ENCODE results near the gene DOK3. TPM values are rescaled to one million over a fixed set of nuclear protein-coding genes. Genes with fewer than 3 reads are reported as not detected.
A peak's percentile ranks its signal among the peaks of the same experiment; 100 is the strongest.

DOK3 gene
- polyA plus RNA-seq, 1 donor (not counting 4 experiments of a cell fraction or from before 2014, with no cell fraction given): 1.7 TPM

- Histone ChIP-seq H3K9me1 (ENCODE audit: control insufficient read depth, extremely low read depth, insufficient read depth, low read length) (peaks cover 4% of the 10 kb centered on the region), H3K4me1 (ENCODE audit: control insufficient read depth, extremely low read depth, insufficient read depth, low read length) (peaks cover 44% of the 10 kb centered on the region), H2AFZ (ENCODE audit: control insufficient read depth, low read length) (peak overlapping the region; percentile 68), H3K27me3 (ENCODE audit: control insufficient read depth, extremely low read depth, insufficient read depth, low read length) (no peaks in the 10 kb centered on the region), H3K79me2 (ENCODE audit: control insufficient read depth, insufficient read depth, low read length) (peaks cover 13% of the 10 kb centered on the region), H3K4me2 (ENCODE audit: control insufficient read depth, extremely low read depth, insufficient read depth, low read depth, low read length) (peak overlapping the region; percentile 78), H3K9me3 (ENCODE audit: control insufficient read depth, low read depth, low read length) (no peaks in the 10 kb centered on the region), H3K4me3 (ENCODE audit: control insufficient read depth in 2 of 3, extremely low read depth in 1 of 3, insufficient read depth in 2 of 3, low read depth in 1 of 3, low read length in 3 of 3) (peak overlapping the region; percentile 66 to 81 (median 77)), H3K27ac (ENCODE audit: control insufficient read depth, insufficient read depth, low read length) (no peak overlapping the region), H3K36me3 (ENCODE audit: control insufficient read depth in 2 of 2, extremely low read depth in 1 of 2, insufficient read depth in 2 of 2, low read length in 2 of 2) (peaks cover 1 to 8% of the 10 kb centered on the region in 2 experiments), H3K9ac (ENCODE audit: control insufficient read depth, extremely low read depth, insufficient read depth, low read length) (peak overlapping the region; percentile 83), H4K20me1 (ENCODE audit: control insufficient read depth, extremely low read depth, insufficient read depth, low read length) (no peaks in the 10 kb centered on the region)
- FAIRE-seq (no peak), DNase-seq (ENCODE audit: low read depth, low spot score) (no peak)
- dilution Hi-C loops (cut with MboI; ENCODE audit: extremely low pct_ligation_motif_present, low sequenced_read_pairs): no loop called here
- peak; percentile 26 for TF ChIP-seq EZH2 (IDR thresholded peaks at IDR 0.05; ENCODE audit: low read length)
- TF ChIP-seq, protein P1, sequence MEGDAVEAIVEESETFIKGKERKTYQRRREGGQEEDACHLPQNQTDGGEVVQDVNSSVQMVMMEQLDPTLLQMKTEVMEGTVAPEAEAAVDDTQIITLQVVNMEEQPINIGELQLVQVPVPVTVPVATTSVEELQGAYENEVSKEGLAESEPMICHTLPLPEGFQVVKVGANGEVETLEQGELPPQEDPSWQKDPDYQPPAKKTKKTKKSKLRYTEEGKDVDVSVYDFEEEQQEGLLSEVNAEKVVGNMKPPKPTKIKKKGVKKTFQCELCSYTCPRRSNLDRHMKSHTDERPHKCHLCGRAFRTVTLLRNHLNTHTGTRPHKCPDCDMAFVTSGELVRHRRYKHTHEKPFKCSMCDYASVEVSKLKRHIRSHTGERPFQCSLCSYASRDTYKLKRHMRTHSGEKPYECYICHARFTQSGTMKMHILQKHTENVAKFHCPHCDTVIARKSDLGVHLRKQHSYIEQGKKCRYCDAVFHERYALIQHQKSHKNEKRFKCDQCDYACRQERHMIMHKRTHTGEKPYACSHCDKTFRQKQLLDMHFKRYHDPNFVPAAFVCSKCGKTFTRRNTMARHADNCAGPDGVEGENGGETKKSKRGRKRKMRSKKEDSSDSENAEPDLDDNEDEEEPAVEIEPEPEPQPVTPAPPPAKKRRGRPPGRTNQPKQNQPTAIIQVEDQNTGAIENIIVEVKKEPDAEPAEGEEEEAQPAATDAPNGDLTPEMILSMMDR (optimal IDR thresholded peaks at IDR 0.05 in 1 of 3, IDR thresholded peaks at IDR 0.05 in 1 of 3, conservative IDR thresholded peaks at IDR 0.05 in 1 of 3; ENCODE audit: extremely low read depth in 1 of 3, insufficient read depth in 2 of 3, low read length in 3 of 3): no peak
Observed at GRCh38 chr5:177498013-177498787, 11.4 kb downstream of the DOK3 start.

- TF ChIP-seq EZH2 (IDR thresholded peaks at IDR 0.05; ENCODE audit: low read length): no peak
- TF ChIP-seq, protein P1 (optimal IDR thresholded peaks at IDR 0.05 in 1 of 3, IDR thresholded peaks at IDR 0.05 in 1 of 3, conservative IDR thresholded peaks at IDR 0.05 in 1 of 3; ENCODE audit: extremely low read depth in 1 of 3, insufficient read depth in 2 of 3, low read length in 3 of 3): no peak
Observed at GRCh38 chr5:177497292-177498012, 12.2 kb downstream of the DOK3 start, which contains the start of gene PDLIM7. Gene PDLIM7 (minus strand): TSS chr5:177497604. CDS start chr5:177496512, 1,092 bp downstream.

More at GRCh38 chr5:177497292-177498012, 12.2 kb downstream of the DOK3 start, which contains the start of gene PDLIM7:
- DNase-seq (ENCODE audit: low read depth, low spot score): peak; percentile 93
- peak within 1 kb of the TSS; percentile 83 for H3K9ac ChIP-seq (ENCODE audit: control insufficient read depth, extremely low read depth, insufficient read depth, low read length)
- H4K20me1 ChIP-seq (ENCODE audit: control insufficient read depth, extremely low read depth, insufficient read depth, low read length): no peaks in the 10 kb centered on the region
- H3K36me3 ChIP-seq (ENCODE audit: control insufficient read depth in 2 of 2, extremely low read depth in 1 of 2, insufficient read depth in 2 of 2, low read length in 2 of 2): peaks cover 1 to 12% of the 10 kb centered on the region in 2 experiments
- H3K27ac ChIP-seq (ENCODE audit: control insufficient read depth, insufficient read depth, low read length): peak within 1 kb of the TSS; percentile 67
- H2AFZ ChIP-seq (ENCODE audit: control insufficient read depth, low read length): peak within 1 kb of the TSS; percentile 68
- peak within 1 kb of the TSS; percentile 92 for H3K4me2 ChIP-seq (ENCODE audit: control insufficient read depth, extremely low read depth, insufficient read depth, low read depth, low read length)
- peaks cover 21% of the 10 kb centered on the region for H3K79me2 ChIP-seq (ENCODE audit: control insufficient read depth, insufficient read depth, low read length)
- H3K9me1 ChIP-seq (ENCODE audit: control insufficient read depth, extremely low read depth, insufficient read depth, low read length): peaks cover 4% of the 10 kb centered on the region
- H3K27me3 ChIP-seq (ENCODE audit: control insufficient read depth, extremely low read depth, insufficient read depth, low read length): no peaks in the 10 kb centered on the region
- H3K9me3 ChIP-seq (ENCODE audit: control insufficient read depth, low read depth, low read length): no peaks in the 10 kb centered on the region
- FAIRE-seq: no peak
- peaks cover 42% of the 10 kb centered on the region for H3K4me1 ChIP-seq (ENCODE audit: control insufficient read depth, extremely low read depth, insufficient read depth, low read length)
- dilution Hi-C loops (cut with MboI; ENCODE audit: extremely low pct_ligation_motif_present, low sequenced_read_pairs): no loop called here
- H3K4me3 ChIP-seq (ENCODE audit: control insufficient read depth in 2 of 3, extremely low read depth in 1 of 3, insufficient read depth in 2 of 3, low read depth in 1 of 3, low read length in 3 of 3): peak within 1 kb of the TSS; percentile 77 to 81 (median 77)
